T-cell (primary cell): ENCODE measurements around the gene POLE. TPM values are rescaled to one million over a fixed set of nuclear protein-coding genes. Genes with fewer than 3 reads are reported as not detected.

ENCODE experiments used
- ATAC-seq, 4 experiments: fragments of 200-7000 bp in 3 of 4; fragments of 150-1000 bp in 1 of 4; cut with Tn5 transposase; replicated peaks in 1 of 4; 1 replicate in 3 of 4; 2 replicates in 1 of 4; pipeline ENCODE4 v1.10.0; 2021; ENCODE audit warnings: moderate library complexity in 3 of 4, mild to moderate bottlenecking in 2 of 4, moderate number of reproducible peaks in 1 of 4
- CTCF ChIA-PET, 2 donors: fragments of 300-600 bp; sonication (Branson Sonifier 250); formaldehyde crosslinking; loops; one replicate each; lab custom pipeline; 2022; ENCODE audit warnings: antibody characterized with exemption in 2 of 2; lab: Charles Lee
- POLR2A ChIA-PET, 2 donors: fragments of 300-600 bp; sonication (Branson Sonifier 250); formaldehyde crosslinking; loops; one replicate each; lab custom pipeline; 2022; ENCODE audit warnings: antibody characterized with exemption in 2 of 2; lab: Charles Lee
- DNase-seq, 35 experiments: peaks; one replicate each; pipeline versions ENCODE4 v3.0.0 to v3.0.0-alpha.2; 2013 to 2023
- H3K27ac ChIP-seq: one replicate; pipeline ENCODE4 v1.5.1; 2013; ENCODE audit warnings: low read length
- H3K27me3 ChIP-seq, 2 experiments: replicated peaks in 1 of 2; 1 replicate in 1 of 2; 2 replicates in 1 of 2; pipeline versions ENCODE4 v1.6.1 to v1.7.0; 2013; ENCODE audit warnings: low read length in 1 of 2, mixed read lengths in 1 of 2; ENCODE audit not compliant: control insufficient read depth in 2 of 2, insufficient read depth in 2 of 2; ENCODE audit errors: extremely low read depth in 1 of 2
- H3K36me3 ChIP-seq, 2 donors: 1 replicate in 1 of 2; 2 replicates in 1 of 2; pipeline versions ENCODE4 v1.6.1 to v1.7.0; 2013; ENCODE audit warnings: low read length in 1 of 2; ENCODE audit not compliant: control insufficient read depth in 2 of 2, insufficient read depth in 1 of 2; ENCODE audit errors: extremely low read depth in 1 of 2
- H3K4me1 ChIP-seq, 2 experiments: 1 replicate in 1 of 2; 2 replicates in 1 of 2; pipeline versions ENCODE4 v1.6.1 to v1.7.0; 2013; ENCODE audit warnings: low read length in 2 of 2, mixed read lengths in 1 of 2; ENCODE audit not compliant: insufficient read depth in 2 of 2, control insufficient read depth in 1 of 2; ENCODE audit errors: extremely low read depth in 1 of 2
- H3K4me3 ChIP-seq, 2 donors: 1 replicate in 1 of 2; 2 replicates in 1 of 2; pipeline versions ENCODE4 v1.5.1 to v1.7.0; 2013; ENCODE audit warnings: mild to moderate bottlenecking in 2 of 2, low read length in 1 of 2, moderate library complexity in 1 of 2; ENCODE audit not compliant: control insufficient read depth in 1 of 2; ENCODE audit errors: extremely low read depth in 1 of 2
- H3K9me3 ChIP-seq: 2 replicates; pipeline ENCODE4 v1.7.0; 2013
- H3K27ac Mint-ChIP-seq, 2 donors: one replicate each; pipeline ENCODE4 v1.8.0; 2020 to 2021; ENCODE audit warnings: mild to moderate bottlenecking in 2 of 2, mixed read lengths in 2 of 2
- H3K27me3 Mint-ChIP-seq, 2 donors: one replicate each; pipeline ENCODE4 v1.8.0; 2021 to 2022; ENCODE audit warnings: mixed read lengths in 2 of 2
- H3K36me3 Mint-ChIP-seq: one replicate; pipeline ENCODE4 v1.8.0; 2021; ENCODE audit warnings: mixed read lengths
- H3K4me1 Mint-ChIP-seq, 3 donors: one replicate each; pipeline ENCODE4 v1.8.0; 2020 to 2022; ENCODE audit warnings: mixed read lengths in 3 of 3, mild to moderate bottlenecking in 1 of 3
- H3K4me3 Mint-ChIP-seq, 3 donors: one replicate each; pipeline ENCODE4 v1.8.0; 2020 to 2022; ENCODE audit warnings: mild to moderate bottlenecking in 3 of 3, mixed read lengths in 3 of 3, moderate library complexity in 3 of 3
- H3K9me3 Mint-ChIP-seq, 3 donors: one replicate each; pipeline ENCODE4 v1.8.0; 2020 to 2022; ENCODE audit warnings: mixed read lengths in 3 of 3
- WGBS: methylation state at CpG from one replicate; pipeline ENCODE4 v1.1.5; 2013; ENCODE audit warnings: missing lambda C conversion rate; ENCODE audit not compliant: insufficient coverage; 5-methylcytosine and 5-hydroxymethylcytosine counted together
- total RNA-seq, 35 experiments: library from RNA in 6 of 35; stranded (reverse) in 6 of 35; fragments of 120-200 nt in 1 of 35; gene quantifications; one replicate each; pipeline versions ENCODE4 v1.2.1 to v1.2.4 and lab custom pipeline; 2013 to 2026

POLE gene
- total RNA-seq, 5 donors from 2014 or later (not counting 1 experiment from before 2014, with no cell fraction given), result 43.6 to 70.4 (median 66.1) TPM

- POLR2A ChIA-PET, result no interaction called here
- H3K4me3 ChIP-seq, result peak overlapping the region in 1 of 2 donors; percentile 40
- H3K4me1 ChIP-seq, result peaks cover 5 to 31% of the 10 kb centered on the region in 2 experiments
- Mint-ChIP-seq H3K4me3 (peak overlapping the region; percentile 74 to 92 (median 82)), H3K9me3 (no peaks in the 10 kb centered on the region), H3K4me1 (peaks cover 20 to 31% (median 30%) of the 10 kb centered on the region in 3 donors), H3K27ac (peak overlapping the region in 1 of 2 donors; percentile 25), H3K27me3 (peaks cover 8 to 49% of the 10 kb centered on the region in 2 donors), H3K36me3 (no peaks in the 10 kb centered on the region)
- no peak overlapping the region for H3K27ac ChIP-seq
- ATAC-seq, result peak in 1 of 4 experiments; percentile 44
- no peaks in the 10 kb centered on the region for H3K9me3 ChIP-seq
- H3K36me3 ChIP-seq, result no peaks in the 10 kb centered on the region
- H3K27me3 ChIP-seq, result peaks cover 0 to 62% of the 10 kb centered on the region in 2 experiments
- peak in 15 of 35 experiments; percentile 14 to 66 (median 23) for DNase-seq
- WGBS, result 1% methylated on average over 23 of the region's 58 CpGs
- CTCF ChIA-PET, result no interaction called here
Measured at GRCh38 chr12:132597333-132598316, 89.5 kb downstream of the POLE start.

- ATAC-seq, result no peak
- Histone ChIP-seq H3K27ac (no peak overlapping the region), H3K27me3 (peaks cover 0 to 49% of the 10 kb centered on the region in 2 experiments), H3K4me3 (no peak overlapping the region), H3K36me3 (no peaks in the 10 kb centered on the region), H3K4me1 (peaks cover 5 to 28% of the 10 kb centered on the region in 2 experiments), H3K9me3 (no peaks in the 10 kb centered on the region)
- H3K4me3 Mint-ChIP-seq, result peak overlapping the region in 2 of 3 donors; percentile 20 to 34
- peaks cover 4 to 40% of the 10 kb centered on the region in 2 donors for H3K27me3 Mint-ChIP-seq
- POLR2A ChIA-PET, result no interaction called here
- no peak for DNase-seq
- peaks cover 20 to 30% (median 29%) of the 10 kb centered on the region in 3 donors for H3K4me1 Mint-ChIP-seq
- WGBS, result 91% methylated on average over 18 of the region's 18 CpGs
- no peaks in the 10 kb centered on the region for H3K9me3 Mint-ChIP-seq
- H3K27ac Mint-ChIP-seq, result peak overlapping the region in 1 of 2 donors; percentile 36
- CTCF ChIA-PET, result no interaction called here
- no peaks in the 10 kb centered on the region for H3K36me3 Mint-ChIP-seq
Measured at GRCh38 chr12:132596016-132596415, 91.1 kb downstream of the POLE start.

- Histone ChIP-seq H3K9me3 (no peaks in the 10 kb centered on the region), H3K27ac (no peak overlapping the region), H3K36me3 (no peaks in the 10 kb centered on the region), H3K4me3 (no peak overlapping the region), H3K27me3 (peaks cover 0 to 41% of the 10 kb centered on the region in 2 experiments), H3K4me1 (peaks cover 5 to 19% of the 10 kb centered on the region in 2 experiments)
- 74% methylated on average over 6 of the region's 11 CpGs for WGBS
- ChIA-PET POLR2A (no interaction called here), CTCF (no interaction called here)
- DNase-seq, result no peak
- no peak overlapping the region for H3K27ac Mint-ChIP-seq
- H3K4me3 Mint-ChIP-seq, result no peak overlapping the region
- H3K4me1 Mint-ChIP-seq, result peaks cover 17 to 26% (median 22%) of the 10 kb centered on the region in 3 donors
- H3K9me3 Mint-ChIP-seq, result no peaks in the 10 kb centered on the region
- peaks cover 4 to 31% of the 10 kb centered on the region in 2 donors for H3K27me3 Mint-ChIP-seq
- H3K36me3 Mint-ChIP-seq, result no peaks in the 10 kb centered on the region
- ATAC-seq, result no peak
Measured at GRCh38 chr12:132595183-132595582, 92.0 kb downstream of the POLE start.

GRCh38 chr12:132593938-132594358 is 93.2 kb downstream of the POLE start:
- H3K4me3 ChIP-seq, result no peak overlapping the region
- Mint-ChIP-seq H3K4me1 (peaks cover 11 to 23% (median 16%) of the 10 kb centered on the region in 3 donors), H3K9me3 (no peaks in the 10 kb centered on the region), H3K36me3 (no peaks in the 10 kb centered on the region), H3K4me3 (no peak overlapping the region), H3K27me3 (peaks cover 4 to 31% of the 10 kb centered on the region in 2 donors), H3K27ac (no peak overlapping the region)
- DNase-seq (no peak), ATAC-seq (peak in 2 of 4 experiments; percentile 33 to 59)
- ChIA-PET POLR2A (no interaction called here), CTCF (no interaction called here)
- H3K4me1 ChIP-seq, result peaks cover 5 to 14% of the 10 kb centered on the region in 2 experiments
- no peak overlapping the region for H3K27ac ChIP-seq
- H3K9me3 ChIP-seq, result no peaks in the 10 kb centered on the region
- WGBS, result 30% methylated on average over 11 of the region's 11 CpGs
- peaks cover 0 to 40% of the 10 kb centered on the region in 2 experiments for H3K27me3 ChIP-seq
- no peaks in the 10 kb centered on the region for H3K36me3 ChIP-seq

GRCh38 chr12:132593521-132593920 is 93.6 kb downstream of the POLE start:
- H3K36me3 ChIP-seq, result no peaks in the 10 kb centered on the region
- no peaks in the 10 kb centered on the region for H3K9me3 Mint-ChIP-seq
- peaks cover 5 to 10% of the 10 kb centered on the region in 2 experiments for H3K4me1 ChIP-seq
- 85% methylated on average over 13 of the region's 18 CpGs for WGBS
- H3K4me1 Mint-ChIP-seq, result peaks cover 7 to 19% (median 12%) of the 10 kb centered on the region in 3 donors
- DNase-seq (no peak), ATAC-seq (no peak)
- no peak overlapping the region for H3K4me3 Mint-ChIP-seq
- no peaks in the 10 kb centered on the region for H3K36me3 Mint-ChIP-seq
- ChIA-PET POLR2A (no interaction called here), CTCF (no interaction called here)
- no peak overlapping the region for H3K27ac Mint-ChIP-seq
- H3K9me3 ChIP-seq, result no peaks in the 10 kb centered on the region
- H3K27me3 Mint-ChIP-seq, result peaks cover 4 to 27% of the 10 kb centered on the region in 2 donors
- no peak overlapping the region for H3K4me3 ChIP-seq
- no peak overlapping the region for H3K27ac ChIP-seq
- peaks cover 0 to 39% of the 10 kb centered on the region in 2 experiments for H3K27me3 ChIP-seq

- peaks cover 0 to 39% of the 10 kb centered on the region in 2 experiments for H3K27me3 ChIP-seq
Measured at GRCh38 chr12:132593071-132593470, 94.1 kb downstream of the POLE start.

More at GRCh38 chr12:132593071-132593470, 94.1 kb downstream of the POLE start:
- DNase-seq (no peak), ATAC-seq (no peak)
- H3K27ac ChIP-seq, result no peak overlapping the region
- CTCF ChIA-PET, result no interaction called here
- H3K36me3 ChIP-seq, result no peaks in the 10 kb centered on the region
- Mint-ChIP-seq H3K9me3 (no peaks in the 10 kb centered on the region), H3K4me3 (no peak overlapping the region), H3K4me1 (peaks cover 7 to 17% (median 11%) of the 10 kb centered on the region in 3 donors), H3K27me3 (peaks cover 4 to 27% of the 10 kb centered on the region in 2 donors), H3K36me3 (no peaks in the 10 kb centered on the region), H3K27ac (no peak overlapping the region)
- H3K9me3 ChIP-seq, result no peaks in the 10 kb centered on the region
- H3K4me1 ChIP-seq, result peaks cover 5 to 9% of the 10 kb centered on the region in 2 experiments
- POLR2A ChIA-PET, result no interaction called here
- WGBS, result 92% methylated on average over 20 of the region's 21 CpGs
- no peak overlapping the region for H3K4me3 ChIP-seq
